ENCODE results near the gene TMEM30A.

TMEM30A gene

DNA sequence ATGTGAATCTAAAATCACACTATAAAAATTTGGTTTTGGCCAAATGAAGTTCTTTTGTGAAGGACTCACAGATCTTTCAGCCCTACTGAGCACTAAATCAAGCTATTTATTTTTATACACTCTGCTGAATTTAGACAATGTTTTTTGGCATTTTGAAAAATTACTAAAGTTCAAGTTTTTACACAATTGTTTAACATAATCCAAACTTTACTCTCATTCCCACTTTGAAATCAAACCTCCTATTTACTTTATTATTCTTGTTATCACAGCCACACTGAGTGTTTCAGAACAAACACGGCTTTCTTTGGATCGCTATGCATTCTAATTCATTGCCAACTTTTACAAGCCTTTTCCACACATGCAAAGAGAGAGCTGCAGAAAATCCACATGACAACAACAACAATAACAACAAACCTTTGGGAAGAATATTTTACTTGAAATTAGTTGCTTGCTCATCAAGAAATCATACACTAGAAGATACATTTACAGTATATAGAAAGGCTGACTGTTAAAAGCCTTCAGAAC is 49.1 kb upstream of the TMEM30A start:
- Histone ChIP-seq H3K4me1 (ENCODE audit: control insufficient read depth, insufficient read depth, low read length) (peaks cover 15% of the 10 kb centered on the region), H3K4me3 (ENCODE audit: low read depth, low read length) (no peak overlapping the region), H3K36me3 (ENCODE audit: control insufficient read depth in 2 of 2, insufficient read depth in 1 of 2, low read length in 2 of 2) (no peaks in the 10 kb centered on the region), H3K9me3 (ENCODE audit: control insufficient read depth, insufficient read depth, low read depth, low read length) (no peaks in the 10 kb centered on the region), H3K27ac (ENCODE audit: extremely low read depth, low read depth, low read length) (no peak overlapping the region)
- TF ChIP-seq ZNF121 (tag by site-specific recombination; IDR thresholded peaks at IDR 0.05) (no peak), ZNF221 (tag by site-specific recombination; IDR thresholded peaks at IDR 0.05; ENCODE audit: borderline replicate concordance) (no peak)
- POLR2A ChIA-PET = interaction anchor here (1.1 to 1.5 kb wide), 7 partner anchors 14 to 80 kb away, joined by 3 to 11 read pairs (median 4); partner anchors contain the start of gene TMEM30A
- CTCF ChIA-PET = interaction anchor here (0.7 to 1.5 kb wide), 8 partner anchors 10 to 193 kb away, joined by 3 to 6 read pairs (median 4); no protein-coding TSS in a partner anchor

DNA sequence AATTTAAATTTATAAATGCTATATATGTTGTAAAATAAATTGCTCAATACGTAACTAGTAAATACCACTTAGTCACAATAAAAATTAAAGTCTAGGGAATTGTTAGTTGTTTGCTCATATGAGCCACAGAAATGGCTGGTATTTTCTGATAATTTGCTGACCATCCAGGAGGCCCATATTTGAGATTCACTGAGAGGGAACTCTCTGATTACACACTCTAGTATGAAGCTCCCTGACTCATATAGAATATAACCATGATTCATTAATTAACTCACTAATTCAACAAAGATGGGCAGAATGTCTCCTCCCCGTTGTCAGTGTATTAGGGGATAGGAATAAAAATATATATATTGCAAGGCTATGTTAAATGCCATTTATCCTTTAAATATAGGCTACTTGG is 46.6 kb upstream of the TMEM30A start:
- Histone ChIP-seq H3K4me1 (ENCODE audit: control insufficient read depth, insufficient read depth, low read length) (peaks cover 15% of the 10 kb centered on the region), H3K4me3 (ENCODE audit: low read depth, low read length) (no peak overlapping the region), H3K9me3 (ENCODE audit: control insufficient read depth, insufficient read depth, low read depth, low read length) (no peaks in the 10 kb centered on the region), H3K27ac (ENCODE audit: extremely low read depth, low read depth, low read length) (no peak overlapping the region), H3K36me3 (ENCODE audit: control insufficient read depth in 2 of 2, insufficient read depth in 1 of 2, low read length in 2 of 2) (no peaks in the 10 kb centered on the region)
- ChIA-PET CTCF (interaction anchor here (0.7 to 2.1 kb wide), 3 partner anchors 19 to 516 kb away, joined by 3 to 10 read pairs (median 3); no protein-coding TSS in a partner anchor), POLR2A (no interaction called here)
- TF ChIP-seq ZNF521 (tag by site-specific recombination; IDR thresholded peaks at IDR 0.05) (no peak), SCRT2 (tag by site-specific recombination; IDR thresholded peaks at IDR 0.05) (no peak), ZNF501 (tag by site-specific recombination; IDR thresholded peaks at IDR 0.05) (no peak), ZNF624 (tag by site-specific recombination; IDR thresholded peaks at IDR 0.05) (no peak), ZNF560 (tag by site-specific recombination; IDR thresholded peaks at IDR 0.05; ENCODE audit: borderline replicate concordance) (no peak), ZNF174 (tag by site-specific recombination; IDR thresholded peaks at IDR 0.05) (no peak), ZNF621 (tag by site-specific recombination; IDR thresholded peaks at IDR 0.05) (no peak), ZNF76 (tag by site-specific recombination; IDR thresholded peaks at IDR 0.05; ENCODE audit: borderline replicate concordance, low read depth) (no peak), KLF1 (tag by site-specific recombination; IDR thresholded peaks at IDR 0.05) (no peak), ZNF311 (tag by site-specific recombination; IDR thresholded peaks at IDR 0.05; ENCODE audit: borderline replicate concordance) (no peak), ZNF629 (tag by site-specific recombination; IDR thresholded peaks at IDR 0.05) (no peak), KLF10 (tag by site-specific recombination; IDR thresholded peaks at IDR 0.05) (no peak), ZNF341 (tag by site-specific recombination; IDR thresholded peaks at IDR 0.05; ENCODE audit: low read depth) (no peak)
- TF ChIP-seq, protein P1, sequence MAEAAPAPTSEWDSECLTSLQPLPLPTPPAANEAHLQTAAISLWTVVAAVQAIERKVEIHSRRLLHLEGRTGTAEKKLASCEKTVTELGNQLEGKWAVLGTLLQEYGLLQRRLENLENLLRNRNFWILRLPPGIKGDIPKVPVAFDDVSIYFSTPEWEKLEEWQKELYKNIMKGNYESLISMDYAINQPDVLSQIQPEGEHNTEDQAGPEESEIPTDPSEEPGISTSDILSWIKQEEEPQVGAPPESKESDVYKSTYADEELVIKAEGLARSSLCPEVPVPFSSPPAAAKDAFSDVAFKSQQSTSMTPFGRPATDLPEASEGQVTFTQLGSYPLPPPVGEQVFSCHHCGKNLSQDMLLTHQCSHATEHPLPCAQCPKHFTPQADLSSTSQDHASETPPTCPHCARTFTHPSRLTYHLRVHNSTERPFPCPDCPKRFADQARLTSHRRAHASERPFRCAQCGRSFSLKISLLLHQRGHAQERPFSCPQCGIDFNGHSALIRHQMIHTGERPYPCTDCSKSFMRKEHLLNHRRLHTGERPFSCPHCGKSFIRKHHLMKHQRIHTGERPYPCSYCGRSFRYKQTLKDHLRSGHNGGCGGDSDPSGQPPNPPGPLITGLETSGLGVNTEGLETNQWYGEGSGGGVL (tag by site-specific recombination; IDR thresholded peaks at IDR 0.05) = no peak
- TF ChIP-seq, protein P2, sequence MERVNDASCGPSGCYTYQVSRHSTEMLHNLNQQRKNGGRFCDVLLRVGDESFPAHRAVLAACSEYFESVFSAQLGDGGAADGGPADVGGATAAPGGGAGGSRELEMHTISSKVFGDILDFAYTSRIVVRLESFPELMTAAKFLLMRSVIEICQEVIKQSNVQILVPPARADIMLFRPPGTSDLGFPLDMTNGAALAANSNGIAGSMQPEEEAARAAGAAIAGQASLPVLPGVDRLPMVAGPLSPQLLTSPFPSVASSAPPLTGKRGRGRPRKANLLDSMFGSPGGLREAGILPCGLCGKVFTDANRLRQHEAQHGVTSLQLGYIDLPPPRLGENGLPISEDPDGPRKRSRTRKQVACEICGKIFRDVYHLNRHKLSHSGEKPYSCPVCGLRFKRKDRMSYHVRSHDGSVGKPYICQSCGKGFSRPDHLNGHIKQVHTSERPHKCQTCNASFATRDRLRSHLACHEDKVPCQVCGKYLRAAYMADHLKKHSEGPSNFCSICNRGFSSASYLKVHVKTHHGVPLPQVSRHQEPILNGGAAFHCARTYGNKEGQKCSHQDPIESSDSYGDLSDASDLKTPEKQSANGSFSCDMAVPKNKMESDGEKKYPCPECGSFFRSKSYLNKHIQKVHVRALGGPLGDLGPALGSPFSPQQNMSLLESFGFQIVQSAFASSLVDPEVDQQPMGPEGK (tag by site-specific recombination; IDR thresholded peaks at IDR 0.05) = no peak
- TF ChIP-seq, protein P3, sequence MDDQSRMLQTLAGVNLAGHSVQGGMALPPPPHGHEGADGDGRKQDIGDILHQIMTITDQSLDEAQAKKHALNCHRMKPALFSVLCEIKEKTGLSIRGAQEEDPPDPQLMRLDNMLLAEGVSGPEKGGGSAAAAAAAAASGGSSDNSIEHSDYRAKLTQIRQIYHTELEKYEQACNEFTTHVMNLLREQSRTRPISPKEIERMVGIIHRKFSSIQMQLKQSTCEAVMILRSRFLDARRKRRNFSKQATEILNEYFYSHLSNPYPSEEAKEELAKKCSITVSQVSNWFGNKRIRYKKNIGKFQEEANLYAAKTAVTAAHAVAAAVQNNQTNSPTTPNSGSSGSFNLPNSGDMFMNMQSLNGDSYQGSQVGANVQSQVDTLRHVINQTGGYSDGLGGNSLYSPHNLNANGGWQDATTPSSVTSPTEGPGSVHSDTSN (CRISPR knock-in tag; IDR thresholded peaks at IDR 0.05) = no peak

Measured in HEK293 (cell line).